ENCODE measurements around the gene PITPNM1.

GRCh38 chr11:67503119-67504004 is 1.8 kb downstream of the PITPNM1 start:
- TF ChIP-seq EZH2 (IDR thresholded peaks at IDR 0.05), result no peak
- no peak for TF ChIP-seq POLR2AphosphoS5 (IDR thresholded peaks at IDR 0.05; ENCODE audit: borderline replicate concordance, low read depth, low read length)
- no peak for TF ChIP-seq FOXP2 (optimal IDR thresholded peaks at IDR 0.05; ENCODE audit: control extremely low read depth, extremely low read length, insufficient read depth)

Measured in SK-N-MC (cell line).